ENCODE data around the gene SIRPB2. TPM values are rescaled to one million over a fixed set of nuclear protein-coding genes. Genes with fewer than 3 reads are reported as not detected.

SIRPB2 gene
- total and polyA plus RNA-seq, 2 of the 8 experiments (the other 6 are each of a cell fraction or from before 2014, with no cell fraction given), result 0.28 TPM; not detected in 1

DNA sequence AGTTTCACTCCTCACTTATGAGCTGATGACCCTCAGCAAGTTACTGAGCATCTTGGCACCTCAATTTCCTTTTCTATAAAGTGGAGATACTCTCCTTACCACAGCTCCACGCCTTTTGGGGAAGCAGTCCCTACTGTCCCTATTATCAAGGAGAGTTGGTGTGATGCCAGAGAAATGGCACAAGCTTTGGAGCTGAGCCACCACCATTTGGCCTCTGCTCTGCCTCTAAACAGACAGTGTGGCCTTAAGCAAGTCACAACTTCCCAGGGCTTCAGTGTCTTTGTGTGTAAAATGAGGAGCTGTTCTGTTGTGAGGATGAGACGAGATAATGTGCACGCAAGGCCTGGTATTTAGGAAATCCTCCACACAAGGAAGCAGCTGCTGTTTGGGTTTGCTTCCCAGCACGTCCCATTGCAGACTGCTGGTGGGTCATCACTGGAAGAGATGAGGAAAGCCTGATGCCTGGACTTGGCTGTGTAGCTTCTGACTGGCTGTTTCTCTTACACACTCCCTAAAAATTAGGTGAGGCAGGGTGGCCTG is 43.1 kb downstream of the SIRPB2 start (continued):
- no peak for TF ChIP-seq RAD21 (IDR thresholded peaks at IDR 0.05 in 1 of 2, conservative IDR thresholded peaks at IDR 0.05 in 1 of 2; ENCODE audit: low read depth in 2 of 2, low read length in 2 of 2)

All from H1 (cell line).